ENCODE measurements around the gene ADGRE2. TPM values are rescaled to one million over a fixed set of nuclear protein-coding genes. Genes with fewer than 3 reads are reported as not detected.

The ADGRE2 gene
- total RNA-seq, 1 experiment from 2014 or later = 0.21 TPM

DNA sequence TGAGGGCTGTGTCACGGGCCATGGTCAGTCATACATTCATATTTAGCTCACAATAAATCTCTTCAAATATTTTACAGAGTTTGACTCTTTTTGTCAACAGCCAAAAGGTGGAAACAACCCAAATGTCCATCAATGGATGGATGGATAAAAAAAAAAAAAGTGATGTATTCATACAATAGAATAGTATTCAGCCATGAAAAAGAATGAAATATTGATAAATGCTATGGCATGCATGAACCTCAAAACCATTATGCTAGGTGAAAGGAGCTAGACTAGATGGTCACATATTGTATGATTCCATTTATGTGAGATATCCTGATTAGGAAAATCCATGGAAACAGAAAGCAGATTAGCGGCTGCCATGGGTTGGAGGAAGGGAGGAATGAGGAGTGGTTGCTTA, 16.2 kb downstream of the ADGRE2 start:
- no TSS peak for BruUV-seq (replicated peaks)
- no peak for ATAC-seq
- ChIA-PET CTCF (interaction anchor here (0.7 kb wide), 1 partner anchor 72 kb away, joined by 3 read pairs; the partner anchor contains the start of gene ZNF333), POLR2A (interaction anchor here (0.6 kb wide), 1 partner anchor 541 kb away, joined by 6 read pairs; no protein-coding TSS in a partner anchor)
- H3K4me3 ChIP-seq (ENCODE audit: low read depth in 2 of 2, low read length in 2 of 2) = no peak overlapping the region
- DNase-seq (ENCODE audit: low read depth, low spot score) = no peak
- no peaks in the 10 kb centered on the region; the same call in 1 of the 2 replicates for H3K27me3 ChIP-seq (ENCODE audit: control insufficient read depth, insufficient read depth, low read length)
- H3K9me3 ChIP-seq (ENCODE audit: control insufficient read depth, insufficient read depth, low read depth, low read length) = no peaks in the 10 kb centered on the region
- no peaks in the 10 kb centered on the region for H3K4me1 ChIP-seq (ENCODE audit: control insufficient read depth, insufficient read depth, low read length)
- H3K27ac ChIP-seq (ENCODE audit: low read length) = no peak overlapping the region
- intact Hi-C loops (cut with micrococcal nuclease; ENCODE audit: unreplicated experiment) (no loop called here), in situ Hi-C loops (cut with HindIII; ENCODE audit: low pct_unique_long_range_greater_than_20kb, low sequenced_read_pairs) (no loop called here)
- TF ChIP-seq TCF7L2 (IDR thresholded peaks at IDR 0.05; ENCODE audit: low read depth, low read length) (no peak), SIN3A (IDR thresholded peaks at IDR 0.05; ENCODE audit: borderline replicate concordance, insufficient read depth, low read depth, low read length) (no peak), POLR2AphosphoS5 (IDR thresholded peaks at IDR 0.05; ENCODE audit: low read depth, low read length) (no peak)
- TF ChIP-seq, protein P1, sequence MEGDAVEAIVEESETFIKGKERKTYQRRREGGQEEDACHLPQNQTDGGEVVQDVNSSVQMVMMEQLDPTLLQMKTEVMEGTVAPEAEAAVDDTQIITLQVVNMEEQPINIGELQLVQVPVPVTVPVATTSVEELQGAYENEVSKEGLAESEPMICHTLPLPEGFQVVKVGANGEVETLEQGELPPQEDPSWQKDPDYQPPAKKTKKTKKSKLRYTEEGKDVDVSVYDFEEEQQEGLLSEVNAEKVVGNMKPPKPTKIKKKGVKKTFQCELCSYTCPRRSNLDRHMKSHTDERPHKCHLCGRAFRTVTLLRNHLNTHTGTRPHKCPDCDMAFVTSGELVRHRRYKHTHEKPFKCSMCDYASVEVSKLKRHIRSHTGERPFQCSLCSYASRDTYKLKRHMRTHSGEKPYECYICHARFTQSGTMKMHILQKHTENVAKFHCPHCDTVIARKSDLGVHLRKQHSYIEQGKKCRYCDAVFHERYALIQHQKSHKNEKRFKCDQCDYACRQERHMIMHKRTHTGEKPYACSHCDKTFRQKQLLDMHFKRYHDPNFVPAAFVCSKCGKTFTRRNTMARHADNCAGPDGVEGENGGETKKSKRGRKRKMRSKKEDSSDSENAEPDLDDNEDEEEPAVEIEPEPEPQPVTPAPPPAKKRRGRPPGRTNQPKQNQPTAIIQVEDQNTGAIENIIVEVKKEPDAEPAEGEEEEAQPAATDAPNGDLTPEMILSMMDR (IDR thresholded peaks at IDR 0.05) = no peak
- TF ChIP-seq, protein P2, sequence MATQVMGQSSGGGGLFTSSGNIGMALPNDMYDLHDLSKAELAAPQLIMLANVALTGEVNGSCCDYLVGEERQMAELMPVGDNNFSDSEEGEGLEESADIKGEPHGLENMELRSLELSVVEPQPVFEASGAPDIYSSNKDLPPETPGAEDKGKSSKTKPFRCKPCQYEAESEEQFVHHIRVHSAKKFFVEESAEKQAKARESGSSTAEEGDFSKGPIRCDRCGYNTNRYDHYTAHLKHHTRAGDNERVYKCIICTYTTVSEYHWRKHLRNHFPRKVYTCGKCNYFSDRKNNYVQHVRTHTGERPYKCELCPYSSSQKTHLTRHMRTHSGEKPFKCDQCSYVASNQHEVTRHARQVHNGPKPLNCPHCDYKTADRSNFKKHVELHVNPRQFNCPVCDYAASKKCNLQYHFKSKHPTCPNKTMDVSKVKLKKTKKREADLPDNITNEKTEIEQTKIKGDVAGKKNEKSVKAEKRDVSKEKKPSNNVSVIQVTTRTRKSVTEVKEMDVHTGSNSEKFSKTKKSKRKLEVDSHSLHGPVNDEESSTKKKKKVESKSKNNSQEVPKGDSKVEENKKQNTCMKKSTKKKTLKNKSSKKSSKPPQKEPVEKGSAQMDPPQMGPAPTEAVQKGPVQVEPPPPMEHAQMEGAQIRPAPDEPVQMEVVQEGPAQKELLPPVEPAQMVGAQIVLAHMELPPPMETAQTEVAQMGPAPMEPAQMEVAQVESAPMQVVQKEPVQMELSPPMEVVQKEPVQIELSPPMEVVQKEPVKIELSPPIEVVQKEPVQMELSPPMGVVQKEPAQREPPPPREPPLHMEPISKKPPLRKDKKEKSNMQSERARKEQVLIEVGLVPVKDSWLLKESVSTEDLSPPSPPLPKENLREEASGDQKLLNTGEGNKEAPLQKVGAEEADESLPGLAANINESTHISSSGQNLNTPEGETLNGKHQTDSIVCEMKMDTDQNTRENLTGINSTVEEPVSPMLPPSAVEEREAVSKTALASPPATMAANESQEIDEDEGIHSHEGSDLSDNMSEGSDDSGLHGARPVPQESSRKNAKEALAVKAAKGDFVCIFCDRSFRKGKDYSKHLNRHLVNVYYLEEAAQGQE (IDR thresholded peaks at IDR 0.05; ENCODE audit: insufficient read depth in 1 of 2, low read depth in 2 of 2, low read length in 1 of 2) = no peak
- no peaks in the 10 kb centered on the region for H3K36me3 ChIP-seq (ENCODE audit: control insufficient read depth, insufficient read depth, low read length)

DNA sequence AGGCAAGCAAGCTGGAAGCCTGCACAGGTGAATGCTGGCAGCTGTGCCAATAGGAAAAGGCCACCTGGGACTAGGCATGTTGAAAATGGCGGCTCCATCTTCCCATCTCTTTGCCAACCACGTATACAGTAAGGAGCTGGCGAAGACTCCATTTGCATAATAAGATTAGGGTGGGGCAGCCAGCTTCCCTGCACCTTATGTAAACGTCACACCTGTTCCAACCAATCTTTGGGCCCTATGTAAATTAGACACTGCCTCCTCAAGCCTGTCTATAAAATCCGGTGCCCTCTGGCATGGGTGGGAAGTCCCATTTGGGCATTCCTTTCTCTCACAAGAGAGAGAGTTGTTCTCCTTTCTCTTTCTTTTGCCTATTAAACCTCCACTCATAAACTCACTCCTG, 16.8 kb downstream of the ADGRE2 start:
- no peaks in the 10 kb centered on the region for H3K9me3 ChIP-seq (ENCODE audit: control insufficient read depth, insufficient read depth, low read depth, low read length)
- in situ Hi-C loops (cut with HindIII; ENCODE audit: low pct_unique_long_range_greater_than_20kb, low sequenced_read_pairs) = no loop called here
- no TSS peak for BruUV-seq (replicated peaks)
- ChIA-PET POLR2A (interaction anchor here (0.5 to 0.6 kb wide), 2 partner anchors 251 to 541 kb away, joined by 5 to 6 read pairs; no protein-coding TSS in a partner anchor), CTCF (no interaction called here)
- H3K27ac ChIP-seq (ENCODE audit: low read length) = no peak overlapping the region
- TF ChIP-seq SIN3A (IDR thresholded peaks at IDR 0.05; ENCODE audit: borderline replicate concordance, insufficient read depth, low read depth, low read length) (no peak), POLR2AphosphoS5 (IDR thresholded peaks at IDR 0.05; ENCODE audit: low read depth, low read length) (no peak)
- TF ChIP-seq, protein P1 (IDR thresholded peaks at IDR 0.05) = no peak
- H3K4me3 ChIP-seq (ENCODE audit: low read depth in 2 of 2, low read length in 2 of 2) = no peak overlapping the region
- ATAC-seq (no peak), DNase-seq (ENCODE audit: low read depth, low spot score) (no peak)
- intact Hi-C loops (cut with micrococcal nuclease; ENCODE audit: unreplicated experiment) = no loop called here
- H3K4me1 ChIP-seq (ENCODE audit: control insufficient read depth, insufficient read depth, low read length) = no peaks in the 10 kb centered on the region
- no peaks in the 10 kb centered on the region; the same call in 1 of the 2 replicates for H3K27me3 ChIP-seq (ENCODE audit: control insufficient read depth, insufficient read depth, low read length)
- H3K36me3 ChIP-seq (ENCODE audit: control insufficient read depth, insufficient read depth, low read length) = no peaks in the 10 kb centered on the region

Data from Panc1 (cell line).